Fibroblast of the aortic adventitia (primary cell): Measurements from ENCODE around the gene SERPINB1. TPM values are rescaled to one million over a fixed set of nuclear protein-coding genes. Genes with fewer than 3 reads are reported as not detected.

Experiments
- DNase-seq: peaks from one replicate; pipeline ENCODE4 v3.0.0-alpha.2; 2010; ENCODE audit warnings: low read depth
- H3K4me3 ChIP-seq: 2 replicates; pipeline ENCODE4 v1.5.1; 2011; ENCODE audit warnings: low read depth, mild to moderate bottlenecking, control low read depth, low read length, moderate library complexity
- CTCF ChIP-seq: IDR thresholded peaks from 2 replicates; pipeline ENCODE4 v1.5.1; 2011; ENCODE audit warnings: mild to moderate bottlenecking, low read length, control low read depth, inconsistent platforms; ENCODE audit not compliant: insufficient read depth
- small RNA-seq: library from RNA; depleted of rRNA; stranded (forward); fragments of <200 nt; gene quantifications from one replicate; pipeline ENCODE3, GENCODE V24; 2012
- total RNA-seq: library from RNA; depleted of rRNA; stranded (reverse); fragments of >200 nt; gene quantifications from 2 replicates; pipeline ENCODE4 v1.2.3, GENCODE V29; 2012; ENCODE audit warnings: low replicate concordance

The SERPINB1 gene
- total RNA-seq, 1 donor = 22.1 TPM

- no peak for TF ChIP-seq CTCF
- DNase-seq = no peak
- no peak overlapping the region for H3K4me3 ChIP-seq
Measured at GRCh38 chr6:2784930-2785329, 56.7 kb downstream of the SERPINB1 start.

- no peak for TF ChIP-seq CTCF
- no peak overlapping the region for H3K4me3 ChIP-seq
- DNase-seq = no peak
Measured at GRCh38 chr6:2784061-2784460, 57.6 kb downstream of the SERPINB1 start.

GRCh38 chr6:2783188-2783963 is 58.3 kb downstream of the SERPINB1 start:
- H3K4me3 ChIP-seq = no peak overlapping the region
- DNase-seq = peak; percentile 24
- TF ChIP-seq CTCF = no peak

- no peak for TF ChIP-seq CTCF
- DNase-seq = no peak
Measured at GRCh38 chr6:2782825-2783187, 58.9 kb downstream of the SERPINB1 start.

GRCh38 chr6:2782356-2782708 is 59.3 kb downstream of the SERPINB1 start:
- H3K4me3 ChIP-seq = no peak overlapping the region
- DNase-seq = no peak
- TF ChIP-seq CTCF = no peak

More at GRCh38 chr6:2782825-2783187, 58.9 kb downstream of the SERPINB1 start:
- H3K4me3 ChIP-seq = no peak overlapping the region

Small RNA genes lying within 50 kb of the gene (small RNA-seq; reads per million reads assigned to genes)
- 0.70 reads per million, percentile 13 among the genes with 10 or more reads in this experiment for gene MIR4645

Other genes starting within 250 kb of the SERPINB1 start
- 0.72 and 0.98 TPM in 2 replicates for gene MYLK4, start 90.9 kb downstream of the SERPINB1 start, total RNA-seq
- 25.8 and 29.4 TPM in 2 replicates for gene WRNIP1, start 76.5 kb downstream of the SERPINB1 start, total RNA-seq
- gene SERPINB9, start 61.4 kb upstream of the SERPINB1 start, total RNA-seq = 3.3 and 9.3 TPM in 2 replicates
- gene SERPINB6, start 129.7 kb upstream of the SERPINB1 start, total RNA-seq = 102 and 164 TPM in 2 replicates
- 20.6 and 47.7 TPM in 2 replicates for gene NQO2, start 158.0 kb upstream of the SERPINB1 start, total RNA-seq
- gene RIPK1, start 226.6 kb upstream of the SERPINB1 start, total RNA-seq = 20.0 and 34.4 TPM in 2 replicates